GM12875 (cell line): ENCODE data around the gene MARCHF4.

Source experiments
- H3K4me3 ChIP-seq: one replicate; pipeline ENCODE4 v1.5.1; 2011; ENCODE audit warnings: low read depth, low read length, control low read depth
- CTCF ChIP-seq: IDR thresholded peaks from 2 replicates; pipeline ENCODE4 v1.5.1; 2011; ENCODE audit warnings: low read depth, mild to moderate bottlenecking, control low read depth, inconsistent platforms, low read length, moderate library complexity, borderline replicate concordance; ENCODE audit not compliant: insufficient read depth

Gene MARCHF4

DNA sequence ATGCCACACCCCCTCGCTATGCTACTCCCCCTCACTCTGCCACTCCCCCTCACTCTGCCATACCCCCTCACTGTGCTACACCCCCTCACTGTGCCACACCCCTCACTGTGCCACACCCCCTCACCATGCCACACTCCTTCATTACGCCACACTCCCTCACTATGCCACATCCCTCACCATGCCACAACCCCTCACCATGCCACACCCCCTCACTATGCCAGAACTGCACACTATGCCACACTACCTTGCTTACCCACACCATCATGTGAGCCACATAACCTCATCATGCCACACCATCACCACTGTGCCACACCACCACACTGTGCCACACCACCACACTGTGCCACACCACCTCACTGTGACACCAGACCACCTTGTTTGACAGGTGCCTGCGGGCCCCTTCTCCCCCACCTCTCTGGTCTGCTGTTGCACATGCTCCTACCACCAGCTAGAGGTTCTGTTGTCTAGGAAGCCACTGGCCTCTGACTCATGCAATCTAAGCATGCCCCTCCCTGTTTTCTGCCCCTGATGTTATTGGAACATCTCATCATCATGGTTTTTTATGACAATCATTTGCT lies 22.0 kb downstream of the MARCHF4 start:
- no peak overlapping the region for H3K4me3 ChIP-seq
- TF ChIP-seq CTCF: no peak

DNA sequence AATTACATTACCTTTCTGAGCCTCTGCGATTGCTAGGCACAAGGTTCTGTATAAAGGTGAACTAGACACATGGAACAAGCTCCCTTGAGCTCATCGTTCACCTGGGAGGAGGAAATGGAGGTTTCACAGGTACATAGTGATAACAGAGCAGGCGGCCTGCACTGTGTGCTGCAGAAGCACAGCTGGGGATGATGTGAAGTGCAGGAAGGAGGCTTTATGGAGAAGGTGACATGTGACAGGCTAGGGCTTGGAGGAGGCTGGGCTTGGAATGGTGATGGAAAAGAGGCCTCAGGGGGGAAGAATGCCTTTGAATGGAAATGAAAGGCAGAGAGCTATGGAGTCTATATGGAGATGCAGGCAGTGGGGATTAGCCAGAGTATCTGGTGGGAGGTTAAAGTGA lies 22.9 kb downstream of the MARCHF4 start:
- no peak overlapping the region for H3K4me3 ChIP-seq
- TF ChIP-seq CTCF: no peak

GRCh38 chr2:216348756-216349308 lies 23.5 kb downstream of the MARCHF4 start:
- no peak overlapping the region for H3K4me3 ChIP-seq

GRCh38 chr2:216346781-216347180 lies 25.5 kb downstream of the MARCHF4 start:
- TF ChIP-seq CTCF: no peak
- no peak overlapping the region for H3K4me3 ChIP-seq

More at GRCh38 chr2:216348756-216349308, 23.5 kb downstream of the MARCHF4 start:
- no peak for TF ChIP-seq CTCF

GRCh38 chr2:216345846-216346245 lies 26.4 kb downstream of the MARCHF4 start:
- TF ChIP-seq CTCF: no peak

GRCh38 chr2:216344950-216345300 lies 27.4 kb downstream of the MARCHF4 start:
- H3K4me3 ChIP-seq: no peak overlapping the region

More at GRCh38 chr2:216345846-216346245, 26.4 kb downstream of the MARCHF4 start:
- no peak overlapping the region for H3K4me3 ChIP-seq

More at GRCh38 chr2:216344950-216345300, 27.4 kb downstream of the MARCHF4 start:
- no peak for TF ChIP-seq CTCF
